Progenitor cell of endocrine pancreas (in vitro differentiated cells): ENCODE measurements around the gene ZNF511. TPM values are rescaled to one million over a fixed set of nuclear protein-coding genes. Genes with fewer than 3 reads are reported as not detected.

ENCODE experiments used
- DNase-seq: peaks from one replicate; pipeline ENCODE4 v3.0.0; 2021; ENCODE audit warnings: low spot score; ENCODE audit not compliant: unreplicated experiment
- H3K27ac Mint-ChIP-seq: 2 replicates; pipeline ENCODE4 v1.8.0; 2021; ENCODE audit warnings: mild to moderate bottlenecking, moderate library complexity, mixed read lengths
- H3K27me3 Mint-ChIP-seq: 2 replicates; pipeline ENCODE4 v1.8.0; 2021; ENCODE audit warnings: mixed read lengths
- H3K36me3 Mint-ChIP-seq: 2 replicates; pipeline ENCODE4 v1.8.0; 2022; ENCODE audit warnings: mixed read lengths; ENCODE audit not compliant: insufficient read depth
- H3K4me1 Mint-ChIP-seq: 2 replicates; pipeline ENCODE4 v1.8.0; 2021; ENCODE audit warnings: low read depth, mixed read lengths
- H3K4me3 Mint-ChIP-seq: 2 replicates; pipeline ENCODE4 v1.8.0; 2021; ENCODE audit warnings: low read depth, mild to moderate bottlenecking, moderate library complexity, mixed read lengths
- H3K9me3 Mint-ChIP-seq: 2 replicates; pipeline ENCODE4 v1.8.0; 2021; ENCODE audit warnings: low read depth, mixed read lengths
- CTCF ChIP-seq: fragments of 200-600 bp; sonication (generic); IDR thresholded peaks from one replicate; pipeline ENCODE4 v1.5.0; 2021; ENCODE audit warnings: antibody characterized with exemption, mild to moderate bottlenecking; ENCODE audit not compliant: unreplicated experiment
- total RNA-seq: library from RNA; stranded (reverse); gene quantifications from 2 replicates; pipeline ENCODE4 v1.2.1, GENCODE V29; 2021

ZNF511 gene
- total RNA-seq, 1 donor from 2014 or later: 56.8 TPM

GRCh38 chr10:133303206-133303605 is 5.5 kb upstream of the ZNF511 start:
- Mint-ChIP-seq H3K27ac (no peak overlapping the region), H3K36me3 (peaks cover 14% of the 10 kb centered on the region), H3K9me3 (no peaks in the 10 kb centered on the region), H3K4me1 (peaks cover 8% of the 10 kb centered on the region), H3K27me3 (no peaks in the 10 kb centered on the region), H3K4me3 (no peak overlapping the region)
- DNase-seq: no peak
- no peak for TF ChIP-seq CTCF

- no peak for TF ChIP-seq CTCF
- Mint-ChIP-seq H3K36me3 (peaks cover 1% of the 10 kb centered on the region), H3K9me3 (no peaks in the 10 kb centered on the region), H3K4me3 (no peak overlapping the region), H3K27ac (no peak overlapping the region), H3K4me1 (peaks cover 8% of the 10 kb centered on the region), H3K27me3 (no peaks in the 10 kb centered on the region)
- no peak for DNase-seq
Measured at GRCh38 chr10:133306097-133306476, 2.6 kb upstream of the ZNF511 start.

GRCh38 chr10:133306941-133307379 is 1.8 kb upstream of the ZNF511 start:
- Mint-ChIP-seq H3K9me3 (no peaks in the 10 kb centered on the region), H3K27ac (no peak overlapping the region), H3K36me3 (peaks cover 3% of the 10 kb centered on the region), H3K4me3 (peak overlapping the region; percentile 55), H3K4me1 (peaks cover 8% of the 10 kb centered on the region), H3K27me3 (no peaks in the 10 kb centered on the region)
- TF ChIP-seq CTCF: no peak
- no peak for DNase-seq

GRCh38 chr10:133307776-133308420 is 816 bp upstream of the ZNF511 start:
- DNase-seq: peak; percentile 73
- TF ChIP-seq CTCF: peak; percentile 88
- H3K27me3 Mint-ChIP-seq: no peaks in the 10 kb centered on the region
- H3K36me3 Mint-ChIP-seq: peaks cover 3% of the 10 kb centered on the region
- H3K9me3 Mint-ChIP-seq: no peaks in the 10 kb centered on the region
- peak overlapping the region; percentile 99 for H3K27ac Mint-ChIP-seq
- peak overlapping the region; percentile 97 for H3K4me3 Mint-ChIP-seq
- peaks cover 8% of the 10 kb centered on the region for H3K4me1 Mint-ChIP-seq

GRCh38 chr10:133309100-133309719 is 496 bp downstream of the ZNF511 start:
- peak; percentile 92 for DNase-seq
- no peaks in the 10 kb centered on the region for H3K27me3 Mint-ChIP-seq

More at GRCh38 chr10:133309100-133309719, 496 bp downstream of the ZNF511 start:
- H3K4me1 Mint-ChIP-seq: peaks cover 8% of the 10 kb centered on the region
- H3K36me3 Mint-ChIP-seq: peaks cover 3% of the 10 kb centered on the region
- H3K27ac Mint-ChIP-seq: peak overlapping the region; percentile 73
- H3K4me3 Mint-ChIP-seq: peak overlapping the region; percentile 75
- TF ChIP-seq CTCF: no peak
- no peaks in the 10 kb centered on the region for H3K9me3 Mint-ChIP-seq
